Hypothalamus (tissue), 51 donors: ENCODE results near the gene JMJD7.

Source experiments
- DNase-seq, 51 donors: peaks; one replicate each; lab custom pipeline; 2025; lab: John Stamatoyannopoulos, UW

Gene JMJD7

DNA sequence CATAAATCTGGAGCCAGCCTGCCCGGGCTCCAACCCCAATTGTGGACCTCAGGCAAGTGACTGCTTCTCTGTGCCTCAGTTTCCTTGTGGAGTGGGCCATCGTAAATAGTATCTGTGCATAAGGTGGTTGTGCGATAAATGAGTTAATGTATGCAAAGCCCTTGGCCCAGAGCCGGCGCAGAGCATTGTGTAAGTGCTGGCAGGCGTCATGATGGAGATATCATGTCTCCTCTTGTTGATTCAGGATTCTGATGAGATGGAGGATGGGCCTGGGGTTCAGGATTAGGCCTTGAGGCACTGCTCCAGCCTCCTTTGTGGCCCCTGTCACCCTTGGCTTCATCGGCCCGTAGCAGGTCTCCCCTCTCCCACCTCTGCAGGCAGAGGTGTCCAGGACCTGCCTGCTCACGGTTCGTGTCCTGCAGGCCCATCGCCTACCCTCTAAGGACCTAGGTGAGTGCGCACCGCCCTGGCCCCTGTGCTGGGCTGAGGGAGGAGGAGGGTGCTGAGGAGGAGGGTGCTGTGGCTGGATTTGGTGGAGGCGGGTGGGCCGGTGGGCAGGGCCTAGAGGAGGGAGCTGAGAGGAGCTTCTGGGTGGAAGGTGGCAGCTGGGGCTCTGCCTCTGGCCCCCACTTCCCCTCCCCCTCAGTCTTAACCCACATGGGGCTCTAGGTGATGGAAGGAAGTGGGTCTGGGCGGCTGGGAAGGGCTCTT, 12.0 kb downstream of the JMJD7 start:
- no peak for DNase-seq

DNA sequence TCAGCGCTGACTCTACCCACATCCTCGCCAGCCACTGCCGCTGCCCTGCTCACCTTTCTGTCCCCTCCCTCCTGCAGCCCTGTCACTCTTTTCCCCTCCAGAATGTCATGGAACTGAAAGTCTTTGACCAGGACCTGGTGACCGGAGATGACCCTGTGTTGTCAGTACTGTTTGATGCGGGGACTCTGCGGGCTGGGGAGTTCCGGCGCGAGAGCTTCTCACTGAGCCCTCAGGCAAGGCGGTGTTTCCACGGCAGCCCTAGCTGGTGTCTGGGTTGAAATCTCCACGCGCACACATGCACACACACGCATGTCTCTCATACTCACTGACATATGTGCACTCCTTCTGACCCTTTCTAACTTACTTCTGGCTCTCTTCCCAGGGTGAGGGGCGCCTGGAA, 12.8 kb downstream of the JMJD7 start:
- DNase-seq, result no peak

DNA sequence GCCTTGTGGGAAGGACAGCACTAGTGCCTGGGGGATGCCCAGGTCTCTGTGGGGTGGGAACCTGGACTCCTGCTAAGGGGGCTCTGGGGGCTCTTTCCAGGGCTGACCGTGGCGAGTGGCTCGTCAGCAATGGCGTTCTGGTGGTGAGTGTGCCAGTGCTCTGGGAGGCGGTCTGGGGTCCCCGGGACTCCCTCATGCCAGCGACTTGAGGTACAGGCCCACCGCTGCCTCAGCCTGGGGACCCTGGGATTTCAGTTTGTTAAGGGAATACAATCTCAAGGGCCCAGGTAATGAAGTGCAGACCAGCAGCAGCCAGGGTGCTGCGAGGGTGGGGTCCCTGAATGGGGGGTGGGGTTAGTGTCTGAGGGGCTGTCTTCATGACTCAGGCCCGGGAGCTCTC, 13.2 kb downstream of the JMJD7 start:
- DNase-seq, result no peak

DNA sequence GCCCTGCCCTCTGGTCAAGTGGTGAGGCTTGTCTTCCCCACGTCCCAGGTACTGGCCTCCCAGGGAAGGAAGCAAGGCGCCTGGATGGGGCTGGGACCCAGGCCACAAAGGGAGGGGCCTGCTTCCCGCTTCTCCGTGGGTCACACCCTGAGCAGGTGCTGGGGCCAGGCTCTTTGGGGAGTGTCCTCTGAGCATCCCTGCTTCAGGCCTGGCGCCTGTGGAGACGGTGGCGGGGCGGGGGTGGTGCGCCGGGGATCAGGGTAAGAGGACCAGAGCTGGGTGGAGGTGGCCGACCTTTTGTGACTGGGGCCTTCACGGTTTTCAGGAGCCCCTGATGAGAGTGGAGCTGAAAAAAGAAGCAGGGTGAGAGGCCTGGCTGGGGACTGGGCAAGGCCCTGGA, 14.3 kb downstream of the JMJD7 start:
- DNase-seq, result no peak

DNA sequence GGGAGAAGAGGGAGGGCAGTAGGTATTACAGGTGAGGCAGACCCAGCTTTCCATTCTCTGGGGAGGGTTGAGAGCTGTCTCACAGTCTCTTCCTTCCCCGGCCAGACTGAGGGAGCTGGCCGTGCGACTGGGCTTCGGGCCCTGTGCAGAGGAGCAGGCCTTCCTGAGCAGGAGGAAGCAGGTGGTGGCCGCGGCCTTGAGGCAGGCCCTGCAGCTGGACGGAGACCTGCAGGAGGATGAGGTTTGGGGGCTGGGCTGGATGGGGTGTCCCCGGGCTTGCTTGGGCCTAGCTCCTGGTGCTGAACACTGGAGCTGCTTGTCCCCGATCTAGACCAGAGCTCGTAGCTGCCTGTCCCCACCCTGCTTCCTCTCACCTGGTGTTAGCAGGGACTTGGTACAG, 15.7 kb downstream of the JMJD7 start:
- no peak for DNase-seq

DNA sequence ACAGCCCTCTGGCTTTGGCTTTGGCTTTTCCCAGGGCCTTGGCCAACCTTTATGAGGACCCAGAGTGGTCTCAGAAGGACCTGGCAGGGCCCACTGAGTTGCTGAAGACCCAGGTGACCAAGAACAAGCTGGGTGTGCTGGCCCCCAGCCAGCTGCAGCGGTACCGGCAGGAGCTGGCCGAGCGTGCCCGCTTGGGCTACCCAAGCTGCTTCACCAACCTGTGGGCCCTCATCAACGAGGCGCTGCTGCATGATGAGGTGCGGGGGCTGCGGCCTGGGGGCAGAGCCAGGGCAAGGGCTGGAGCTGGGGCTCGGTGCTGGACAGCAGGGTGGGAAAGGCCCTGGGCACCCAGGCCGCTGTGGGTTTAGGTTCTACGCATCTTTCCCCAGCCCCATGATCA, 16.9 kb downstream of the JMJD7 start:
- DNase-seq, result no peak

DNA sequence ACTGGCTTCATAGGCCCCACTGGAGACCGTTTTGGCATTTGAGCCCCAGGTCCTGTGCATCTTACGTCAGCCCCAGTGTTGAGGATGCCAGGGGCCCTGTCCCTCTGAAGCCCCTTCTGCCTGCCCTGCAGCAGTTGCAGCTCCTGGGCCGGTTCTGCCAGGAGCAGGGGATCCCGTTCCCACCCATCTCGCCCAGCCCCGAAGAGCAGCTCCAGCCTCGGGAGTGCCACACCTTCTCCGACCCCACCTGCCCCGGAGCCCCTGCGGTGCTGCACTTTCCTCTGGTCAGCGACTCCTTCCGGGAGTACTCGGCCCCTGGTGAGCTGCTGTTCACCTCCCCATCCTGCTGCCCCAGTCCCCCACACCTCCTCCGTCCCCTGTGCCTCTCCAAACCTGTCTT, 19.3 kb downstream of the JMJD7 start:
- DNase-seq, result no peak

DNA sequence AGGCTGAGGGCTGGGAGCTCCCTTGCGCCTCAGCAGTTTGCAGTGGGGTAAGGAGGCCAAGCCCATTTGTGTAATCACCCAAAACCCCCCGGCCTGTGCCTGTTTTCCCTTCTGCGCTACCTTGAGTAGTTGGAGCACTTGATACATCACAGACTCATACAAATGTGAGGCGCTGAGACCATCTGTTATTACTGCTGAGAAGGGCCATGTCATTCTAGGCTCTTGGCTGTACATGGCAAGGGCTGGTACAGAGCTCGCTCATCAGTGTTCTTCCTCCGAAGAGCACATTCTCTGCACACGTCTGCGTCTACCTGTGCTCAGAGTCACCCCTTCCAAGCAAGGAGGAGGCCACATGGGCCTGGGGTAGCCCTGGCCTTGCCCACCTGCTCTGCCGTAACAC, 20.1 kb downstream of the JMJD7 start:
- no peak for DNase-seq

DNA sequence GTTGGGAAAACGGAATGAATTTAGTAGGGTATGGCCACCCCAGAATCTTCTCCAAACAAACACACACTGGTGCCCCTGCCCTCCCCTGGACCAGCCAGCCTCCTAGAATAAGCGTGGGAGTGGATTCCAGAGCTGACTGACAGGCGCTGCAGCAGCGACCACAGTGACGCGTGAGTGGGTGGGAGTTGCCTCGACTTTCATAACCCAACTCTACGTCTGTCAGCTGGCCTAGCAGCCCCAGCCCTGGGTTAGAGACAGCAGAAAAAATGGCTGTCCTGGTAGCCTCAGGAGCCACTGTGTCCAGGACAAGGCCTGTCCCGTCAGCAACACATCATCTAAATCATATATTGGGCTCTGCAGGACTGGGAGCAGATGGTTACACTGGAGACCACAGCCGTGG, 20.7 kb downstream of the JMJD7 start:
- no peak for DNase-seq

DNA sequence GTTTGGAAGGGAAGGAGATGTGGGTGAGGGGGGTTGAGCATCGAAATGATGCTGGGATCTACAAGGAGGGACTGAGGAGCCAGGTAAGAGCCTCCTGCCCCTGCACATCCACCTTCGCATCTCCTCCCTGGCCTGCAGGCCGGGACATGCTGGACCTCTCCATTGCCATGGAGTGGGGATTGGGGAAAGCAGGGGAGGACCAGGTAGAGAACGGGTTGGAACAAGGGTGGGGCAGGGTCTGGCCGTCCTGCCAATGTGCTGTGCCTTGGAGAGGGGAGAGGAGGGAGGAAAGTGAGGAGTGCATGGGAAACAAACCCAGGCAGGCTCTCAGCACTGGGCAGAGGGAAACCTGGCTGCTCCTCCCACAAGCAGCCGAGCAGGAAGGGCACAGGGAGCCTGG, 21.3 kb downstream of the JMJD7 start:
- no peak for DNase-seq

DNA sequence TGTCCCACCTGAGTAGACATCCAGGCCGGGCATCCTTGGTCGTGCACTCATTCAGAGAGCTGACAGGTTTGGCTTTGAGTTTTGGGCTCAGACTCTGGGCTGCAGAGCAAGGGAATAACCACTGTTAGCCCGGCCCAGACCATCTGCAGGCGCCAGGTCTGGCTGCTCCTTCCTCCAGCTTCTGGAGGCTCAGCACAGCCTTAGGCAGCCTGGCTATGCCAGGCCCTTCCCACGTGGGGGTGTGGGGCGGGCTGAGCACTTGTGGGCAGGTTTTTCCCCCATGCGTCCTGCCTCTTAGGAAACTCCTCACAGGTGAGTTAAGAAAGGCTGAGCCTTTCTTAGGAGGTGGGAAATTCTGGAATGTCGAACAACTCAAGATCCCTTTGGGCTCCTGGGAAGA, 22.0 kb downstream of the JMJD7 start:
- no peak for DNase-seq

DNA sequence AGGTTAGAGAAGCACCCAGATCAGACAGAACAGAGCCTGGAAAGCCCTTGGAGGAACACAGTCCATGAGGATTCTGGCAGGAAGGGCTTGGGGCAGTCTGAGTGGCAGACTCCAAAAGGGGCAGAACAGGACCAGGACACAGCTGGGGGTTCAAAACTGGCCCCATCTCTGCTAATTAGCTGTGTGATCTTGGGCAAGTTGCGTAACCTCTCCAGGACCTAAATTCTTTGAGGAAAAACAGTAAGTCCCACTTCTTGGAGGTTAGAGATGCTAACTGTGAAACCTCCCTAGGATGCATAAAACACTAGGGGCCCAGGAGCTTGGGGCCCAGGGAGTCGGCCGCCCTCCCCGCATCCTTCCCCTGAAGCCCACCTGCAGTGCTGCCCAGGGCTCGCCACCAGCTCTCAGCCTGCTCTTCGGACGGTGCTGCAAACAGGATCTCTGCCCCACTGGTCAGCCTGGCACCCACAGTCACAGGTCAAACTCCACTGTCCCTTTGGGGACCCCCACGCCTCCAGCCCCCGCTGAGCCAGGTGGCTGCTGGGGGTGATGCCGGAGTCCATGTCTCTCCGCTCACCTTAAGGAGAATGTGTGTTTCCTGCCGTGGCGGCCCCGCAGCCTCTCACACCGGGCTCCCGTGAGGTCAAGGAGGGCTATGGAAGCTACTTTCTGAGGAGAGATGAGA, 22.7 kb downstream of the JMJD7 start:
- DNase-seq, result no peak

DNA sequence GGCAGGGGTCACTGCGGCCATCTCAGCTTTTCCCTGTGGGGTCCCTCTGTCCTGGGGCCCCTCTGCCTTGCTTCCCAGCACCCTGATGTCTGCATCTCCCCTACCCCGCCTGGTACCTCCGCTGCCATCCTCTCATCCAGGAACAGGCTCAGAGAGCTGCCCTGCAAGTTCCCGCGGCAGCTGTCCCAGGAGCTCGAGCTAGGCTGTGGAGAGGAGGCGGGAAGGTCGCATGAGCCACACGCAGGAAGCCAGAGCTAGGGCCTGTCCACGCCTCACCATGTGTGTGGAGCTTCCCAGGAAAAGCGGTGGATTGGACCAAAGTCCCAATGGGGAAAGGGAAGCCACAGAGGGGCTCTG, 23.3 kb downstream of the JMJD7 start:
- DNase-seq, result no peak

DNA sequence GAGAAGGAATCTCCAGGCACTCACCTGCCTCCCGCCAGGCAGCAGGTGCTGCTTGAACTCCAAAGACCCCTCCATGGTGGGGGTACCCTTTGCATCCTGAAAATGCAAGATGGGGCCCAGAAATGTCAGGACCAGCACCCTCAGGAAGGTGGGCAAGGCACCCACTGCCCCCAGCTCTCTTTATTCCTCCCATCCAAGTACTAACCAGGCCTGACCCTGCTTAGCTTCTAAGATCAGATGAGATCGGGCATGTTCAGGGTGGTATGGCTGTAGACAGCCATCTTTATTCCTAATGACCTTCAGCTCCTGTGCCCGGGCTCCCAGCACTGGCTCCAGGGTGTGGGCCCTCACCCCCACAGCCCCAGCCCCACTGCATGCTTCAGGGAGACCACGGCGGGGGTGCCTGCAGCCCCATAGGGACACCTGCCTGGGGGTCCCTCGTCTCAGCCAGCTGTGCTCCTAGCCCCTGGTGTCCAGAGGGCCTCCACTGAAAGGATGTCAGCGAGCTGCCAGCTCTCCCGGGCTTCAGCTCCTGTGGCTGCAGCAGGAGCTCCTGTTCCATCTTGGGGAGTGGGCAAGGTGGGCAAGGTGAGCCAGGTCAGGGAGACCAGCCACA, 24.0 kb downstream of the JMJD7 start:
- no peak for DNase-seq

DNA sequence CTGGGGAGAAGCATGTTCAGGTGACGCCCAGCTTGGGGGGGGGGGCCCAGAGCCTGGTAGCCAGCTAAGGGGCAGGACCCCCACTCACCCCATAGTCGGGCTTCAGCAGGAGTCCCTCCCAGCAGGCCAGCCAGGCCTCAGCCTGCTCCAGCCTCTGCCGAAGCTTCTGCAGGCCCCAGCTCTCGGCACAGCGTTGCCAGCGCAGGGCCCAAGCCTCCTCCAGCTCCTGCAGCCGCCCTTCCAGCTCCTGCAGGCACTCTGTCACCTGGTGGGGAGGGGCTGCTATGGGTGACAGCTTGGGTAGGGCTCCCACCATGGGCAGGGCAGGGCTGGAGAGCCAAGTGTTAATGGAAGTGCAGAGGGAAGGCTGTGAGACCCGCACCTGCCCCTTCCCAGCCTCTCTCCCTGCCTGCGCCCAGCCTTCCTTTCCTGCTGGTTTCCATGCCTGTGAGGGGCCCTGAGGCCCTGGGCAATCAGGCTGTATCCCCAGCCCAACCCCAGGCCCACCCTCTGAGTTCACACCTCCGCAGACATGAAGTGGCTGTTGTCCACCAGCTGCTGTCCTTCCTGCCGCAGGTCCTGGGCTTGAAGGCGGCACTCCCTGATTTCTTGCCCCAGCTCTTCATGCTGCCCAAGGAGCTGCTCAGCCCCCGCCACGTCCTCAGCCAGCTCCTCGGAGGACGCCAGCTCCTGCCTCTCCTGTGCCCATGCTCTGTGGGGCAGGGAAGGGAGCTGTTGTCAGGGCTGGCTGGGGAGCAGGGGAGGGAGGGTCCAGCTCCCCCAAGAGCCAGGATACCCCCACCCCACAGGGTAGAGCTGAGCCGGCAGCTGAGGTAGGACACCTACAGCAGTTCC, 25.1 kb downstream of the JMJD7 start:
- DNase-seq, result no peak

DNA sequence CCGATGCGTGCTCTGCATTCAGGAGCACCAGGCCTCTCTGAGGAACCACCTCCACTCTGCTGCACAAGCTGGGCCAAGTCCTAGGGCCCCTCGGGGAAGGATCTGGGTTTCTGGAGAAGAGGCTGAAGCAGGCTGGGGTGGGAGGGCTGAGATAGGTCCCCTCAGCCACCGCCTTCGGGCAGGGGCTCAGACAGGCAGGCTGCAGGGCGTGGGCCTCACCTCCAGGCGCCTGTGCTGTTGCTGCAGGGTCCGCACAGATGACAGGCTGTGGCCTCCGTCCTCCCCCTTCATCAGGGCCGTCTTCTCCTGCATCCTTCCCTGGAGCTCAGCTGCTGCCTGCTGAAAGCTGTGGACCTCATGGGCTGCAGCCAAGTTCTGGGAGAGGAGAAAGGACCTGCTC, 25.9 kb downstream of the JMJD7 start:
- no peak for DNase-seq

DNA sequence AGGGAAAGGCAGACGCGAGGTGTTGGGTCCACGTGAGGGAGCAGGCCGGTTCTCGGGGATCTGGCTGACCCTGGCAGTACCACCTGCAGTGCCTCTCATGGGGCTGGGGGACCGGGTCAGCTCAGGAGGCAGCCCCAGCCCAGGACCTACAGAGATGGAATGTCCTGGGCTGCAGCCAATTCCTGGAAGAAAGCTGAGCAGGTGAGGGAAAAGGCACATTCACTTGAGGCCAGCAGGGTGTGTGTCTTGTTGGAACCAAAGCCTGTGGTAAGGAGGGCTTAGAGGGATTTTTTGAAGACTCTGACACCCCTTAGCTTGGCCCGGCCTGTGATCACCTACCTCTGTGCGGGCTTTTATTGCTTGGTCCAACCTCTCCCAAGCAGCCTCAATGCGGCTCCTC, 26.6 kb downstream of the JMJD7 start:
- no peak for DNase-seq

DNA sequence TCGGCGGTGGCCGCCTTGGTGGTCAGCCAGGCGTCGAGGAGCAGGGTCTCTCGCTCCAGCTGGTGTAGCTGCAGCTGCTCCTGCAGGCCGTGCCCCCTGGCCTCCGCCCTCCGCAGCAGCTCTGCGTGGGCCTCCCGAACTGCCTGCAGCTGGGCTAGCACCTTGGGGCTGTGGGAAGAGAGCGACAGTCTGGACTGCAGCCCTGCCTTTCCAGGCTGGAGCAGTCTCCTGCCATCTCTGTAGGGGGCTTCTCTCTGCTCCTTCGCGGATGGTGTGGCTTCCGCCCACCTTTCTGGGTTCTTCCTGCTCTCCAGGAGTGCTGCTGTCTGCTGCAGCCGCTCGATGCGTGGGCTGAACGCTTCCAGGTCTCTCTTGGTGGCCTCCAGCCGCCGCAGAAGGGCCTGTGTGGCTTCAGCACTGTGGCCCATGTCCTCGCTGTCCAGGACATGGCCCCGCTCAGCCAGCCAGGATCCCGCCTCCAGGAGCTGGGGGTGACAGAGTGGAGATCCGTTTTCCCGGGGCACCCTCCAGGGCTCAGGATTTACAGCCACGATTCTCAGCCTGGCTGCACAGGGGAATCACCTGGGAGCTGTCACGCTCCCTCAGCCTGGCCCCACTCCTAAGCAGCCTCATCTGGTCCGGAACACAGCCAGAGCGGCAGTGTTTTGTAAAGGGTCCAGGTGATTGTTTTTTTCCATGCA, 27.5 kb downstream of the JMJD7 start:
- no peak for DNase-seq

DNA sequence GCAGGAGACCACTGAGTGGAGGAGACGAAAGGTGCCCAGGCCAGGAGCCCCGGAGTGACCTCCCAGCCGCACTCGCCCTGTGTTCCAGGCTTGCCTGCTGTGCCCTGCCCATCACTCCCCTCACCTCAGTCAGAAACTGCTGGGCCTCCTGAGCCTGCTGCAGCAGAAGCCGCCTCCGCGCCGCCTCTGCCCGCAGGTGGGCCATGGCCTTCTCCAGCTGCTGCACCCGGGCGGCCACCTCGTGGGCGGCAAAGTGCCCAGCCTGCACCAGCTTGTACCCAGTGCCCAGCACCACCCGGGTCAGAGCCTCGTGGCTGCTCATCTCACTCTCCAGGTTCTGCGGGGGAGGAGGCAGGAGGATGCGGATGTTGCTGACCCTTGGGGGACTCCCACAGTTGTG, 28.4 kb downstream of the JMJD7 start:
- DNase-seq, result no peak

DNA sequence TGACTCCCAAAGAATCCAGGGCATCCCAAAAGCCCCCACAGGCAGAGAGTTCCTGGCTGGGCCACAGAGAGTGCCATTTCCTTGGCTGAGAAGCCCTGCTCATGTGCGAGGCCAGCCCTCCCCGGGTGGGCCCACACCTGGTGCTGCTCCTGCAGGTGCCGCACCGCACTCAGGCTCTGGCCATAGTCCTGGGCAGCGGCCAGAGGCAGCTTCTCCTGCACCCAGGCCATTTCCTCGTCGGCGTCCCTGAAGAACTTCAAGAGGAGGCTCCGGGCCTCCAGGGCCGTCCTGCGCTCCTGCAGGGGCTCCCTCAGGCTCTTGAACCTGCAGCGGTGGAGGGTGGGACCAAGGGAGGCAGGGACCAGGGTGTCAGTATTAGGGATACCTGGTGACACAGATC, 28.8 kb downstream of the JMJD7 start:
- DNase-seq, result no peak

DNA sequence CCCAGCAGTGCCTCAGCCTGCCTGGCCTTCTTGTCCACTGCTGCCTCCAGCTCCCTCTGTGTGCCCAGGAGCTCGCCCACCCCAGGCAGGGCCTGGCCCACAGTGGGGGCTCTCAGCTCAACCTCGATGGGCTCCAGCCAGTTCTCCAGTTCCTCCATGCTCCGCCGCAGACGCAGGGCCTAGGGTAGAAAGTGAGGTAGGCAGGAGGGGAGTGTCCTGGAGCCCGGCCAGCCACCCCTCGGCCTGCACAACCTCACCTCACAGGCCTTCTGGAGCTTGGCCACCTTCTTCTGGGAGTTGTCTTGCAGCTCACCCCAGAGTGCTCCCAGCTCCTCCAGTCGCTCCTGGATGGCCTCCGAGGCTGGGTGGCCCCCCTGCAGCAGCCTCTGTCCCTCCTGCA, 29.4 kb downstream of the JMJD7 start:
- no peak for DNase-seq
